Measurements from ENCODE around the gene CDH22. TPM values are rescaled to one million over a fixed set of nuclear protein-coding genes. Genes with fewer than 3 reads are reported as not detected.

CDH22 gene
- total RNA-seq, 1 experiment from 2014 or later = 0.11 TPM

DNA sequence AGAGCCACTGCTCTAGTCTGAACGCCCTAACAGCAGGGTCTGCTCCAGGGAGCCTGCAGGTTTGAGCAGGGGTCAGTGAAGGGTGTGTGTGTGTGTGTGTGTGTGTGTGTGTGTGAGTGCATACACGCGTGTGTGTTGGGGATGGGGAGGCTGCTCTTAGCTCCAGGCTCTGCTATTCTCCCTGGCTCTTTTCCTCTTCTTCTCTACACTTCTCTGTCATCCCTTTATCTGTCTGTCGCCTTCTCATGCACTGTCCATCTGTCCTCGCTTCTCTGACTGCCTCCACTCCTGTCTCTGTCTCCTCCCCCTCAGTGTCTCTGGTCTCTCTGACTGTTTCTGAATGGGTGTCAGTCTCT is 3.4 kb upstream of the CDH22 start:
- no TSS peak for BruUV-seq (replicated peaks)
- no peak overlapping the region for H3K4me3 ChIP-seq (ENCODE audit: low read depth, low read length)
- intact Hi-C loops (cut with micrococcal nuclease; ENCODE audit: unreplicated experiment) = no loop called here
- H3K36me3 ChIP-seq (ENCODE audit: control insufficient read depth, insufficient read depth, low read length) = no peaks in the 10 kb centered on the region
- no peak for DNase-seq
- TF ChIP-seq, protein P1, sequence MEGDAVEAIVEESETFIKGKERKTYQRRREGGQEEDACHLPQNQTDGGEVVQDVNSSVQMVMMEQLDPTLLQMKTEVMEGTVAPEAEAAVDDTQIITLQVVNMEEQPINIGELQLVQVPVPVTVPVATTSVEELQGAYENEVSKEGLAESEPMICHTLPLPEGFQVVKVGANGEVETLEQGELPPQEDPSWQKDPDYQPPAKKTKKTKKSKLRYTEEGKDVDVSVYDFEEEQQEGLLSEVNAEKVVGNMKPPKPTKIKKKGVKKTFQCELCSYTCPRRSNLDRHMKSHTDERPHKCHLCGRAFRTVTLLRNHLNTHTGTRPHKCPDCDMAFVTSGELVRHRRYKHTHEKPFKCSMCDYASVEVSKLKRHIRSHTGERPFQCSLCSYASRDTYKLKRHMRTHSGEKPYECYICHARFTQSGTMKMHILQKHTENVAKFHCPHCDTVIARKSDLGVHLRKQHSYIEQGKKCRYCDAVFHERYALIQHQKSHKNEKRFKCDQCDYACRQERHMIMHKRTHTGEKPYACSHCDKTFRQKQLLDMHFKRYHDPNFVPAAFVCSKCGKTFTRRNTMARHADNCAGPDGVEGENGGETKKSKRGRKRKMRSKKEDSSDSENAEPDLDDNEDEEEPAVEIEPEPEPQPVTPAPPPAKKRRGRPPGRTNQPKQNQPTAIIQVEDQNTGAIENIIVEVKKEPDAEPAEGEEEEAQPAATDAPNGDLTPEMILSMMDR (IDR thresholded peaks at IDR 0.05; ENCODE audit: insufficient read depth in 1 of 2, low read depth in 1 of 2, low read length in 1 of 2, severe bottlenecking in 1 of 2, unreplicated experiment in 1 of 2) = no peak
- H3K27me3 Mint-ChIP-seq (ENCODE audit: insufficient read depth, unreplicated experiment) = peaks cover 52% of the 10 kb centered on the region
- H3K4me1 Mint-ChIP-seq (ENCODE audit: low read depth, unreplicated experiment) = peaks cover 11% of the 10 kb centered on the region
- peaks cover 15% of the 10 kb centered on the region for H3K4me1 ChIP-seq
- CTCF ChIA-PET = interaction anchor here (0.6 to 0.7 kb wide), 2 partner anchors 179 to 385 kb away, joined by 4 read pairs; no protein-coding TSS in a partner anchor
- H3K27me3 ChIP-seq (replicated peaks; ENCODE audit: control insufficient read depth, insufficient read depth, low read length) = peaks cover 24% of the 10 kb centered on the region
- peak overlapping the region; percentile 3 for H3K4me3 Mint-ChIP-seq (ENCODE audit: unreplicated experiment)
- POLR2A ChIA-PET = interaction anchor here (1.2 kb wide), 1 partner anchor 53 kb away, joined by 4 read pairs; no protein-coding TSS in a partner anchor
- no peaks in the 10 kb centered on the region for H3K9me3 Mint-ChIP-seq (ENCODE audit: unreplicated experiment)
- no peak overlapping the region for H3K27ac Mint-ChIP-seq (ENCODE audit: unreplicated experiment)
- H3K9me3 ChIP-seq = no peaks in the 10 kb centered on the region
- no peaks in the 10 kb centered on the region for H3K36me3 Mint-ChIP-seq (ENCODE audit: insufficient read depth, unreplicated experiment)

DNA sequence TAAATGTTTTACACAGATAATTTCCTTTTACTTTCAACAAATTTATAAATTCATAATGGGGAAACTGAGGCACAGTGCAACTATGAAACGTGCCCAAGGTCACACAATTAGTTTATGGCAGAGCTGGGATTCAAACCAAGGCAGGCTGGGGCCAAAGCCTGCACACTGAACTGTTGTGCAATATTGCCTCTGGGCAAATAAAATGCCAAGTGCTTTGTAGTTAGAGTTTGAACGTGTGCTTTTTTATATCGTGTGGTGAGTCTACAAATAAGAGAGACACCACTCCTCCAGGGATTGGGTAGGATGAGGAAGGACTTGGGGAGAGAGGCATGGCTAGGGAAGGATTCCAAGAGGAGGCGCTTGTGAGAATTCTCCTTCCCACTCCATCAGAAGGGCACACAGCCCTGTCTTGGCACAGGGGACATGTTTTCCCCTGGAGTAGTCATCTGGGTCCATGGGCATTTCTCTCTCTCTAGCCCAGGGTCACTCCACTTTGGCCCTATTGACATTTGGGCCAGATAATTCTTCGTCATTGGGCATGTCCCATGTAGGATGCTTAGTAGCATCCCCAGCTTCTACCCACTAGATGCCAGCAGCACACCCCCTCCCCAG is 2.8 kb upstream of the CDH22 start:
- no peaks in the 10 kb centered on the region for H3K36me3 ChIP-seq (ENCODE audit: control insufficient read depth, insufficient read depth, low read length)
- Mint-ChIP-seq H3K36me3 (ENCODE audit: insufficient read depth, unreplicated experiment) (no peaks in the 10 kb centered on the region), H3K27me3 (ENCODE audit: insufficient read depth, unreplicated experiment) (peaks cover 56% of the 10 kb centered on the region), H3K27ac (ENCODE audit: unreplicated experiment) (no peak overlapping the region), H3K9me3 (ENCODE audit: unreplicated experiment) (no peaks in the 10 kb centered on the region), H3K4me3 (ENCODE audit: unreplicated experiment) (no peak overlapping the region), H3K4me1 (ENCODE audit: low read depth, unreplicated experiment) (peaks cover 15% of the 10 kb centered on the region)
- H3K9me3 ChIP-seq = no peaks in the 10 kb centered on the region
- no TSS peak for BruUV-seq (replicated peaks)
- no peak overlapping the region for H3K4me3 ChIP-seq (ENCODE audit: low read depth, low read length)
- DNase-seq = no peak
- intact Hi-C loops (cut with micrococcal nuclease; ENCODE audit: unreplicated experiment) = no loop called here
- ChIA-PET CTCF (interaction anchor here (0.7 kb wide), 1 partner anchor 384 kb away, joined by 4 read pairs; no protein-coding TSS in a partner anchor), POLR2A (interaction anchor here (1.2 kb wide), 1 partner anchor 53 kb away, joined by 4 read pairs; no protein-coding TSS in a partner anchor)
- TF ChIP-seq, protein P1 (IDR thresholded peaks at IDR 0.05; ENCODE audit: insufficient read depth in 1 of 2, low read depth in 1 of 2, low read length in 1 of 2, severe bottlenecking in 1 of 2, unreplicated experiment in 1 of 2) = no peak
- H3K27me3 ChIP-seq (replicated peaks; ENCODE audit: control insufficient read depth, insufficient read depth, low read length) = peaks cover 24% of the 10 kb centered on the region
- peaks cover 15% of the 10 kb centered on the region for H3K4me1 ChIP-seq

- POLR2A ChIA-PET = no interaction called here
- H3K4me1 Mint-ChIP-seq (ENCODE audit: low read depth, unreplicated experiment) = peaks cover 15% of the 10 kb centered on the region
- intact Hi-C loops (cut with micrococcal nuclease; ENCODE audit: unreplicated experiment) = loop anchor here (5.0 kb wide), 2 partner anchors 52 to 178 kb away; no protein-coding TSS in a partner anchor
- DNase-seq = no peak
- H3K36me3 Mint-ChIP-seq (ENCODE audit: insufficient read depth, unreplicated experiment) = no peaks in the 10 kb centered on the region
- no peak overlapping the region for H3K27ac Mint-ChIP-seq (ENCODE audit: unreplicated experiment)
- TF ChIP-seq, protein P1 (IDR thresholded peaks at IDR 0.05; ENCODE audit: insufficient read depth in 1 of 2, low read depth in 1 of 2, low read length in 1 of 2, severe bottlenecking in 1 of 2, unreplicated experiment in 1 of 2) = no peak
- H3K9me3 ChIP-seq = no peaks in the 10 kb centered on the region
- peaks cover 25% of the 10 kb centered on the region for H3K27me3 ChIP-seq (replicated peaks; ENCODE audit: control insufficient read depth, insufficient read depth, low read length)
- no peak overlapping the region for H3K4me3 ChIP-seq (ENCODE audit: low read depth, low read length)
- BruUV-seq (replicated peaks) = no TSS peak
- peaks cover 46% of the 10 kb centered on the region for H3K27me3 Mint-ChIP-seq (ENCODE audit: insufficient read depth, unreplicated experiment)
- H3K9me3 Mint-ChIP-seq (ENCODE audit: unreplicated experiment) = no peaks in the 10 kb centered on the region
- no peaks in the 10 kb centered on the region for H3K36me3 ChIP-seq (ENCODE audit: control insufficient read depth, insufficient read depth, low read length)
- H3K4me3 Mint-ChIP-seq (ENCODE audit: unreplicated experiment) = peak overlapping the region; percentile 1
- CTCF ChIA-PET = no interaction called here
- H3K4me1 ChIP-seq = peaks cover 15% of the 10 kb centered on the region
Measured at GRCh38 chr20:46309945-46310344, 1.6 kb upstream of the CDH22 start.

All from Caco-2 (cell line).